ENCODE measurements around the gene ITLN2. TPM values are rescaled to one million over a fixed set of nuclear protein-coding genes. Genes with fewer than 3 reads are reported as not detected.

Gene ITLN2
- total RNA-seq (2021; ENCODE audit: unreplicated experiment) (0.20 TPM), Bru-seq, nascent RNA (percentile 9 among the genes with signal in this experiment), BruChase-seq, experiment 1, labeled RNA remaining after a 6-hour chase (percentile 20 among the genes with signal in this experiment), BruChase-seq, experiment 2, labeled RNA remaining after a 2-hour chase (percentile 14 among the genes with signal in this experiment)
- polyA plus RNA-seq (2012): 0.07 TPM in 1 of 2 replicates, not detected in the other
- long read RNA-seq: 0 reads

- Histone ChIP-seq H4K20me1 (ENCODE audit: insufficient read depth) (no peaks in the 10 kb centered on the region), H3K9me3 (ENCODE audit: control insufficient read depth in 1 of 2, insufficient read depth in 1 of 2, low read depth in 1 of 2, low read length in 2 of 2) (no peaks in the 10 kb centered on the region), H3K9ac (ENCODE audit: low read length) (no peak within 1 kb of the TSS), H3K27me3 (ENCODE audit: insufficient read depth, low read length) (no peaks in the 10 kb centered on the region), H3K79me2 (ENCODE audit: insufficient read depth, low read length) (no peaks in the 10 kb centered on the region), H3K4me3 (replicated peaks in 1 of 2; ENCODE audit: low read depth in 1 of 2, low read length in 2 of 2) (no peak within 1 kb of the TSS), H3K36me3 (ENCODE audit: control insufficient read depth in 1 of 2, insufficient read depth in 2 of 2, low read length in 2 of 2) (no peaks in the 10 kb centered on the region), H3K9me2 (ENCODE audit: insufficient read depth) (no peaks in the 10 kb centered on the region), H3K27ac (ENCODE audit: low read depth, low read length) (no peak within 1 kb of the TSS), H2AFZ (ENCODE audit: low read depth, low read length, poor library complexity, severe bottlenecking) (peak within 1 kb of the TSS; percentile 83), H3K4me2 (ENCODE audit: low read length) (no peak within 1 kb of the TSS), H3K4me1 (ENCODE audit: control insufficient read depth in 1 of 2, insufficient read depth in 2 of 2, low read length in 2 of 2) (peaks cover 0 to 8% of the 10 kb centered on the region in 2 experiments; a peak in 2 of 4 replicates)
- ChIA-PET CTCF (interaction anchor here (0.6 to 4.7 kb wide), 30 partner anchors 9 to 526 kb away, joined by 3 to 46 read pairs (median 5); partner anchors contain the start of genes F11R and ITLN1), RAD21 (ENCODE audit: low non-redundant PET in 1 of 2, low total read pairs in 2 of 2, uncharacterized antibody in 2 of 2, unreplicated experiment in 2 of 2) (interaction anchor here (0.8 to 1.6 kb wide), 4 partner anchors 119 to 526 kb away, joined by 3 read pairs; no protein-coding TSS in a partner anchor), POLR2A (interaction anchor here (0.8 to 1.0 kb wide), 2 partner anchors 67 to 228 kb away, joined by 3 read pairs; partner anchors contain the start of gene F11R)
- ATAC-seq: peak; percentile 92
- TF ChIP-seq FOSL1 (IDR thresholded peaks at IDR 0.05; ENCODE audit: low read depth) (no peak), ATF3 (IDR thresholded peaks at IDR 0.05) (no peak), SP1 (IDR thresholded peaks at IDR 0.05; ENCODE audit: low read depth) (no peak), POLR2A (IDR thresholded peaks at IDR 0.05; ENCODE audit: borderline replicate concordance, extremely low read depth, insufficient read depth, insufficient read length) (no peak), RAD21 (IDR thresholded peaks at IDR 0.05; ENCODE audit: low read depth) (peak; percentile 59; the same call in 1 of the 2 replicates), YY1 (IDR thresholded peaks at IDR 0.05; ENCODE audit: extremely low read depth, insufficient replicate concordance, low read depth, low read length) (peak; percentile 37), EGR1 (IDR thresholded peaks at IDR 0.05; ENCODE audit: low read depth) (no peak), CTCF (IDR thresholded peaks at IDR 0.05 in 2 of 3, conservative IDR thresholded peaks at IDR 0.05 in 1 of 3; ENCODE audit: borderline replicate concordance in 1 of 3, insufficient read depth in 1 of 3, low read depth in 2 of 3, low read length in 2 of 3) (peak; percentile 74 to 86 (median 84)), POLR2AphosphoS5 (IDR thresholded peaks at IDR 0.05; ENCODE audit: low read depth, low read length) (no peak), REST (IDR thresholded peaks at IDR 0.05; ENCODE audit: low read depth) (no peak), SRF (IDR thresholded peaks at IDR 0.05; ENCODE audit: low read depth) (no peak)
- peak; percentile 45 for DNase-seq (ENCODE audit: low read depth, low spot score)
- BruUV-seq (replicated peaks): no TSS peak
- intact Hi-C loops (cut with micrococcal nuclease): loop anchor here (5.0 kb wide), 2 partner anchors 177 to 527 kb away; no protein-coding TSS in a partner anchor
Observed at GRCh38 chr1:160954158-160955104, at the start of gene ITLN2. Gene ITLN2, minus strand, starts transcription at chr1:160954809. Its CDS starts 68 bp downstream, at chr1:160954741.

Data from HCT116 (cell line).